Ureter (tissue), 1 donor: ENCODE results near the gene WNT7B. TPM values are rescaled to one million over a fixed set of nuclear protein-coding genes. Genes with fewer than 3 reads are reported as not detected.

Experiments
- DNase-seq: peaks from one replicate; pipeline ENCODE4 v3.0.0-alpha.2; 2020; ENCODE audit warnings: low spot score
- total RNA-seq: library from RNA; stranded (reverse); gene quantifications from one replicate; pipeline ENCODE4 v1.2.4, GENCODE V29; 2023
- donor health status: DM: yes; HTN: yes; CAD: no.

WNT7B gene
- total RNA-seq, 1 donor from 2014 or later = 58.6 TPM

GRCh38 chr22:45971408-45972028 lies 5.4 kb downstream of the WNT7B start:
- DNase-seq = no peak

- no peak for DNase-seq
Measured at GRCh38 chr22:45970705-45971407, 6.1 kb downstream of the WNT7B start.

DNA sequence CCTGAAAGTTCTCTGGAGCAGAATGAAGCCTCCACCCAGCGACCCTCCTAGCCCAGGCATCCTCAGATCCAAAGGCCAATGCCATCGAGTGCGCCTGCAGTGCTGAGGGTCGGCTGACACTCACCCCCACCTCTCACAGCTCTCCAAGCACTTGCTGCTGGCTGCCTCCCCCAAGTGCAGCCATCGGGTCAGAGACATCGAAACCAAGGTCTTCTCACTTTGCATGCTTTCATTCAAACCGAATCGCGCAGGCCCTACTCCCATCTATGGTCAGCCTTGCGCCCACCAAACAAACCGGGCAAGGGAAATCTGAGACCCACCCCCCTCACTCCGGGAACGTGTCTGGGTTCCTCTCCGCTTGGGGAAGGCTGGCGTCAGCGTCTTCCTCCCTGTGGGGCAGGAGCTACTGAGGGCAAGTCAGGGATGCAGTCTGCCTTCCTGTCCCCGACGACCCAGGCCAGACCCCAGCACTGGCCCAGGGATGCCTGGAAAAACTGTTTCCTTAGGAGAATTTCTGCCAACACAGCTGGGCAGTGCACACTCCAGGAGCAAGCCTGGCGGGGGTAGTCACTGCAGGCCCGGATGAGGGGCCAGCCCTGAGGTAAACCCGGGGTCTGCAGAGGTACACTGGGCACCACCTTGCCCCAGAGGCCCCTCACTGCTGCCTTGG lies 7.0 kb downstream of the WNT7B start:
- DNase-seq = no peak

DNA sequence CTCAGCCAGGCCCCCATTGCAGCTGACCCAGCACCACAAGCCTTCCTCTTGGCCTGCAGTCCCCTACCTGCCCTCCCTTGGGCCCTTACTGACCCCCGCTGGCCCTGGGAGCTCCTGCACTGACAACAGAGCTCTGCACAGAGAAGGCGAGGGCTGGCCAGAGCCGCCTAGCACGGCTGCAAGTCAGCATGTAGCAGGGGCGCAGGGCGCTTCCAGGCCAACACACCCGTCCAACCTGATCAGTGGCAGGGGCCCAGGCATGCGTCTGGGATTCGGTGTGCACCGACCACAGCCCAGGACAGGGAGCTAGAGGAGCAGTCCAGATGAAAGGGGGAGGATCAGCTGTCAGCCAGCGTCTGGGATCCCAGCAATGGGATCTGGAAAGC lies 7.6 kb downstream of the WNT7B start:
- DNase-seq = no peak

GRCh38 chr22:45968751-45969413 lies 8.1 kb downstream of the WNT7B start:
- DNase-seq = no peak

DNA sequence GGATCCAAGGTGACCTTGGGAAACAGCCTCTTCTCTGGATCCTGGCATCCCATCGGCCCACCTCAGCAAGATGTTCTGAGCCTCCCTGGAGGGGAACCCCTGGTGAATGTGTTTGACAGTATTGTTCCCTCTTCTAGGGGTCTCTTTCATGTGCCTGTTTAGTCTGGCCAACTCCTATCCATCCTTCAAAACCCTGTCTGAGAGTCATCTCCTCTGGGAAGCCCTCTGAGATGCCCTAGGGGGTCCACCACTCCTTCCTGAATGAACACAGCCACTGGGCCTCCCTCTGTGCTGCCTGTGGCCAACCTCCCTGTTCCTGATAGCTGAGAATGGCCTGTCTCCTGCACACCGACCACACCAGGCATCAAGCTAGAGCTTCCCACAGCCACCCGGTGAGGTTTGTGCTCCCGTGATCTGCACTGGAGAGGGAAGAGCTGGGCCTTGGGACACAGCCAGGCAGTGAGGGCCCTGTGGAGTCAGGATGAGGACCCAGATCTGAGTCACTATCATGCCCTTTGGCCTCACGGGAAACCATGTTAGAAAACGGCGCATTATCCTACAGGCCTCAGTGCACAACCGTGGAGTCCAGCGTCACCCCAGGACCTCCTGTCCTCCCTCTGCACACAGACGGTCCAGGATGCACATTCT lies 8.8 kb downstream of the WNT7B start:
- no peak for DNase-seq

GRCh38 chr22:45966895-45967365 lies 10.0 kb downstream of the WNT7B start:
- DNase-seq = no peak

- DNase-seq = no peak
Measured at GRCh38 chr22:45966320-45966894, 10.6 kb downstream of the WNT7B start.

DNA sequence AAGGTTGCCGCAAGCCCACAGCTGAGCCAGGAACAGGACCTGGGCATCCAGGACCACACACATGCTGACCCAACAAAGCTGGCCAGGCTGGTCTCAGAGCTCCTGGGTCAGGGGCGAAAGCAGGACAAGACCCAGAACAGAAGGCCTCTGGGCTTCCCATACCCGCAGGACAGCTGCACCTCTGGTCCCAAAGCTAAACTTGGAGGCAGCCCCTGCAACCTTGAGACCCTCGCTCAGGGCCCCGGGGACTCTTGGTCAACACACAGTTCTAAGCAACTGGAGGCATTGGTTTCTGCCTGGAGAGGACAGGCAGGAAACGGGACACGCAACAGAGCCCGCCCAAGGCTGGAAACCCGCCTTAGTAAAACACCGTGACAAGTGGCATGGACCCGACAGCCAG lies 11.4 kb downstream of the WNT7B start:
- DNase-seq = no peak

DNA sequence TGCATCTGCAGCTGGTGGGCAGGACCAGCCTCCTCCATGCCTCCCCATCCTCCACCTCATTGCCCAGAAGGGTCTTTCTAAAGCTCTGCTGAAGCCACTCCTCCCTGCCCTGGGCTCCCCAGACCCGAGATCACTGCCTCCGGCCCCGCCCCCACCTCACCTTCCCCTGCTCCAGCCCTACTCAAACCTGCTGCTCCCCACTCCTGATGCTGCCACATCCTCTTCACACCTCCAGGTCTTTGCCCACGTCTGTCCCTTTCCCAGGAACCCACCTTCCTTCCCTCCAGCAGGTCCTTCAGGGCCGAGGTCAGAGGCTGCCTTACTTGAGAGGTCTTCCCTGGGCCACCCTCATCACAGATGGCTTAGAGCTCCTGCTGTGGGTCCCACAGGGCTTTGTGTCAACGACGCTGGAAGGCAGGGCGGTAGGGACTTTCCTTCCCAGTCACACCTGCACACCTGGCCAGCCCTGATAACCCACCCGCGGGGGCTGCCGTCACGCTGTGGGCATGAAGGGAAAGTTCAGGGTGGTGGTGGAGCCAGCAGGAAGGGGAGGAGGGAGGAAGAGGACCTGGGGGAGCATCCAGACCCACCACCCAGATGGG lies 11.9 kb downstream of the WNT7B start:
- DNase-seq = no peak

DNA sequence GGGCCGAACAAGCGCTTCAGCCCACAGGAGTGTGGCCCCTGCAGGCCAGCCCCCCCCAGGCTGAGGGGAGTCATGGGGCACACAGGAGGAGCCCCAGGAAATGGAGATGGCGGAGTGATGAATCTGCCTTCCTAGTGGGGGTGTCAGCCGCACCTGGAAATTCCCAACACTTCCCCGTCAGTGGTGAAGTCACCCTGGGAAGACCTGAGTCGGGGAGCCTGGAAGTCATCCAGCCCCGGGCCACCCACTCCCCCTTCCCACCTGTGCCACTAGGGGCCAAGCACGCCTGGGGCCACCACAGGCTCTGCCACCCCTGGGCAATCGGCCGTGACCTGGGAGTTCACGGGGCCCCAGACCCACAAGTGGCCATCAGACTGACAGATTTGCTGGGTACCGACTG lies 12.6 kb downstream of the WNT7B start:
- DNase-seq = no peak

GRCh38 chr22:45963821-45964220 lies 13.1 kb downstream of the WNT7B start:
- DNase-seq = no peak

GRCh38 chr22:45962756-45963324 lies 14.1 kb downstream of the WNT7B start:
- no peak for DNase-seq

GRCh38 chr22:45962434-45962718 lies 14.6 kb downstream of the WNT7B start:
- DNase-seq = no peak

DNA sequence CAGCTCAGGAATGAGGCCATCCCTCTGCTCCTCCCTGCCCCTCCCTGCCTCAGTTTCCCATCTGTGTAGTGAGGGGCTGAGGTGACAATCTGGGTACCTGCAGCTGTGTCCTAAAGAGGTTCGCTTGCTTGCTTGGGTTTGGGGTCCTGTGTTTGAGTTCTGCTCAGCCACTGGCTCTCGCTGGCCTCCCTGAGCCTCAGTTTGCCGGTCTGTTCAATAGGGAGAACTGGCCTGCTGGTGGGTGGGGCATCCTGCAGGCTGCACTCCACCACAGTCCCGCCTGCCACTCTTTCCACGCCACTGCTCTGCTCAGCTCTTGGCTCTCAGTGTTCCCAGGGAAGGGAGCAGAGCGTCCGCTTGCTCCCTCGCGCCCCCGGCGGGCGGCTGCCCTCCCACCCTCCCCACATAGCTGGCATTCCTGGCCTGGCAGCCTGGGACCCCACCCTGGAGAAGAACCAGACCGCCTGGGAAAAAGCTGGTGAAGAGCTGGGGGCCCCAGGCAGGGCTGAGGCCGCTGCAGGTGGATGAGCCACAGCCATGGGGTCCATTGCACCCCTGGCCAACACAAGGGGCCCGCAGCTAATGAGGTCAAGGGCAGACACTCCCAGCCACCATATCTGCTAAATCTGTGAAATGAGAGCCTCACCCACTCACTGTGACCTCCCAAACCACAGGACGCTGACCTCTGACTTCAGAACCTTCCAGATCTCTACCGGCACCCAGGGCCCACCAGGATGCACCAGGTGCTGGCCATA lies 15.1 kb downstream of the WNT7B start:
- DNase-seq = no peak

- no peak for DNase-seq
Measured at GRCh38 chr22:45960477-45961386, 16.2 kb downstream of the WNT7B start.

GRCh38 chr22:45959719-45960476 lies 17.1 kb downstream of the WNT7B start:
- no peak for DNase-seq

GRCh38 chr22:45958971-45959370 lies 18.0 kb downstream of the WNT7B start:
- no peak for DNase-seq
